Colonic mucosa (tissue), 4 donors: ENCODE measurements around the gene SLC51B. TPM values are rescaled to one million over a fixed set of nuclear protein-coding genes. Genes with fewer than 3 reads are reported as not detected.

Experiments used
- DNase-seq: peaks from one replicate; pipeline ENCODE4 v3.0.0-alpha.2; 2020
- H3K27ac ChIP-seq: fragments of 200-600 bp; one replicate; pipeline ENCODE4 v1.8.0; 2021
- H3K27me3 ChIP-seq: fragments of 200-600 bp; one replicate; pipeline ENCODE4 v1.8.0; 2021
- H3K36me3 ChIP-seq: fragments of 200-600 bp; one replicate; pipeline ENCODE4 v1.8.0; 2021
- H3K4me1 ChIP-seq: fragments of 200-600 bp; one replicate; pipeline ENCODE4 v1.8.0; 2021; ENCODE audit warnings: mild to moderate bottlenecking
- H3K4me3 ChIP-seq: fragments of 200-600 bp; one replicate; pipeline ENCODE4 v1.8.0; 2021
- H3K9ac ChIP-seq, 2 donors: one replicate each; pipeline ENCODE4 v1.7.0; 2013; ENCODE audit warnings: control low read depth in 2 of 2, low read depth in 2 of 2, low read length in 2 of 2
- H3K9me3 ChIP-seq: fragments of 200-600 bp; one replicate; pipeline ENCODE4 v1.8.0; 2021
- CTCF ChIP-seq: fragments of 200-600 bp; IDR thresholded peaks from one replicate; pipeline ENCODE4 v1.8.0; 2022; ENCODE audit warnings: antibody characterized with exemption, mild to moderate bottlenecking
- intact Hi-C: fragments of 100-400 bp; cut with DNase I; formaldehyde crosslinking; loops from one replicate; pipeline ENCODE4 v1.14.1; 2022
- total RNA-seq, 2 donors: library from RNA; stranded (reverse); fragmentation: NEBNext Ultra II Directional in 1 of 2; extraction: Animal tissue kit (Norgen Biotek cat#: 25700) in 1 of 2; gene quantifications; one replicate each; pipeline ENCODE4 v1.2.1, GENCODE V29; 2021
- donor health status: healthy.
- donor health status: DM: no; HTN: no; CAD: no.
- donor health status: DM: no; HTN: no; CAD: no.

SLC51B gene
- total RNA-seq, 2 donors from 2014 or later = 73.1 to 102 TPM

GRCh38 chr15:65081758-65082157, 36.6 kb downstream of the SLC51B start:
- H3K4me1 ChIP-seq = peaks cover 8% of the 10 kb centered on the region
- H3K27me3 ChIP-seq = no peaks in the 10 kb centered on the region

GRCh38 chr15:65082303-65082953, 37.2 kb downstream of the SLC51B start:
- H3K27ac ChIP-seq = peak overlapping the region; percentile 25
- DNase-seq = peak; percentile 78
- H3K36me3 ChIP-seq = no peaks in the 10 kb centered on the region
- no peaks in the 10 kb centered on the region for H3K27me3 ChIP-seq
- TF ChIP-seq CTCF = no peak
- H3K4me1 ChIP-seq = peaks cover 8% of the 10 kb centered on the region
- no peaks in the 10 kb centered on the region for H3K9me3 ChIP-seq
- intact Hi-C loops = loop anchor here (5.0 kb wide), 1 partner anchor 45 kb away; no protein-coding TSS in a partner anchor
- H3K4me3 ChIP-seq = no peak overlapping the region
- peak overlapping the region in 1 of 2 donors; percentile 27 for H3K9ac ChIP-seq

More at GRCh38 chr15:65081758-65082157, 36.6 kb downstream of the SLC51B start:
- H3K9me3 ChIP-seq = no peaks in the 10 kb centered on the region
- no peak overlapping the region for H3K27ac ChIP-seq
- no peak overlapping the region for H3K4me3 ChIP-seq
- DNase-seq = no peak
- H3K36me3 ChIP-seq = no peaks in the 10 kb centered on the region
- no peak for TF ChIP-seq CTCF
- peak overlapping the region in 1 of 2 donors; percentile 27 for H3K9ac ChIP-seq
- intact Hi-C loops = loop anchor here (5.0 kb wide), 1 partner anchor 44 kb away; no protein-coding TSS in a partner anchor

- Histone ChIP-seq H3K36me3 (no peaks in the 10 kb centered on the region), H3K4me1 (peaks cover 15% of the 10 kb centered on the region), H3K27me3 (no peaks in the 10 kb centered on the region), H3K9me3 (no peaks in the 10 kb centered on the region), H3K27ac (no peak overlapping the region), H3K4me3 (no peak overlapping the region), H3K9ac (no peak overlapping the region)
- no peak for TF ChIP-seq CTCF
- intact Hi-C loops = loop anchor here (5.0 kb wide), 1 partner anchor 46 kb away; no protein-coding TSS in a partner anchor
- no peak for DNase-seq
Observed at GRCh38 chr15:65083262-65083701, 38.1 kb downstream of the SLC51B start.

GRCh38 chr15:65084500-65085206, 39.5 kb downstream of the SLC51B start:
- Histone ChIP-seq H3K4me3 (no peak overlapping the region), H3K36me3 (no peaks in the 10 kb centered on the region), H3K9me3 (no peaks in the 10 kb centered on the region), H3K4me1 (peaks cover 21% of the 10 kb centered on the region), H3K27ac (no peak overlapping the region), H3K9ac (no peak overlapping the region), H3K27me3 (no peaks in the 10 kb centered on the region)
- TF ChIP-seq CTCF = no peak
- DNase-seq = no peak
- intact Hi-C loops = loop anchor here (5.0 kb wide), 1 partner anchor 47 kb away; no protein-coding TSS in a partner anchor

- Histone ChIP-seq H3K27ac (no peak overlapping the region), H3K36me3 (no peaks in the 10 kb centered on the region), H3K27me3 (no peaks in the 10 kb centered on the region), H3K9ac (peak overlapping the region in 1 of 2 donors; percentile 13), H3K9me3 (no peaks in the 10 kb centered on the region), H3K4me1 (peaks cover 21% of the 10 kb centered on the region), H3K4me3 (no peak overlapping the region)
- intact Hi-C loops = no loop called here
- no peak for TF ChIP-seq CTCF
- no peak for DNase-seq
Observed at GRCh38 chr15:65085207-65085753, 40.1 kb downstream of the SLC51B start.
